ENCODE measurements around the gene GET4.

DNA sequence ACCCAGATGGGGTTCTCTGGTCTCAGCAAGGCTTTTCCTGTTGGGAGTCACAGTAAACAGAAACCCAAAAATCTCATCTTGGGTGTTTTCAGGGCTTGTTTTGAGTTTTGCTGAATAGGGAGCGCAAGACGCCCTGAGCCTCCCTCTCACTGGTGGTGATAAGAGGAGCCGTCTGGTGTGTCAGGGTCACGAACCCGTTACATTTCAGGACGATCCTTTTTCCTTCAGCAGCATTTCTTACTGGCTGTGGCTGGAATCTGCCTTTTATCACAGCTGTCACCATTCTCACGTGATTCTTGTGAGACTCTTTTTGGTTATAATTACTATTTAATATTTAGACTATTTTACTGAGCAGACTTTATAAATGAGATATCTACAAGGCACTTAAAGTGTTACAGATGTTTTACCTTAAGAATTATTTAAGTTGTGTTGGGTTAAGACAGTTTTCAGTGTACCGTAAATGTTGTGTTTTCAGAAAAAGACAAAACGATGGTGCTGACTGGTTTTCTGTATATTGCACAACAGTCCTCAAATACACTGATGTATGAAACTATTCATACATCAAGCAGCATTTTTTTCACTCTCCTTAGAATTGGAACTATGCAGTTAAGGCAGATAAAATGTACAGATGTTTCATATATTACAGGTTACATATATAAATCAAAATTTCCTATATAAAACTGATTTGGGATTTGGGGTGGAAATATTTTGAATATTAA, 2.2 kb upstream of the GET4 start:
- TF ChIP-seq, protein P1, sequence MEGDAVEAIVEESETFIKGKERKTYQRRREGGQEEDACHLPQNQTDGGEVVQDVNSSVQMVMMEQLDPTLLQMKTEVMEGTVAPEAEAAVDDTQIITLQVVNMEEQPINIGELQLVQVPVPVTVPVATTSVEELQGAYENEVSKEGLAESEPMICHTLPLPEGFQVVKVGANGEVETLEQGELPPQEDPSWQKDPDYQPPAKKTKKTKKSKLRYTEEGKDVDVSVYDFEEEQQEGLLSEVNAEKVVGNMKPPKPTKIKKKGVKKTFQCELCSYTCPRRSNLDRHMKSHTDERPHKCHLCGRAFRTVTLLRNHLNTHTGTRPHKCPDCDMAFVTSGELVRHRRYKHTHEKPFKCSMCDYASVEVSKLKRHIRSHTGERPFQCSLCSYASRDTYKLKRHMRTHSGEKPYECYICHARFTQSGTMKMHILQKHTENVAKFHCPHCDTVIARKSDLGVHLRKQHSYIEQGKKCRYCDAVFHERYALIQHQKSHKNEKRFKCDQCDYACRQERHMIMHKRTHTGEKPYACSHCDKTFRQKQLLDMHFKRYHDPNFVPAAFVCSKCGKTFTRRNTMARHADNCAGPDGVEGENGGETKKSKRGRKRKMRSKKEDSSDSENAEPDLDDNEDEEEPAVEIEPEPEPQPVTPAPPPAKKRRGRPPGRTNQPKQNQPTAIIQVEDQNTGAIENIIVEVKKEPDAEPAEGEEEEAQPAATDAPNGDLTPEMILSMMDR (IDR thresholded peaks at IDR 0.05), result no peak
- no peak for TF ChIP-seq POLR2A (IDR thresholded peaks at IDR 0.05)

Data from adrenal gland (tissue), 5 donors.